Endothelial cell of umbilical vein (primary cell): Measurements from ENCODE around the gene TEX36. TPM values are rescaled to one million over a fixed set of nuclear protein-coding genes. Genes with fewer than 3 reads are reported as not detected.

Source experiments
- BruUV-seq: library from RNA; stranded (reverse); fragments of 400-500 nt; replicated peaks from 2 replicates; lab custom pipeline; 2021; lab: Mats Ljungman, UMichigan
- CTCF ChIA-PET: fragments of 300-600, 350-600 bp; sonication (Branson Sonifier 250); formaldehyde crosslinking; loops from one replicate; lab custom pipeline; 2021; ENCODE audit warnings: antibody characterized with exemption, inconsistent platforms; lab: Charles Lee
- POLR2A ChIA-PET: fragments of 300-600, 350-600 bp; sonication (Branson Sonifier 250); formaldehyde crosslinking; loops from one replicate; lab custom pipeline; 2021; ENCODE audit warnings: antibody characterized with exemption, inconsistent platforms; lab: Charles Lee
- DNase-seq: peaks from one replicate; pipeline ENCODE4 v3.0.0-alpha.2; 2011; ENCODE audit warnings: low read depth, low spot score
- FAIRE-seq: peaks from 2 replicates; lab custom pipeline; 2011; peaks lifted over from hg19 to GRCh38; lab: Jason Lieb, UNC
- H2AFZ ChIP-seq: 2 replicates; pipeline ENCODE4 v1.6.0; 2012; ENCODE audit warnings: low read depth, low read length, control low read depth, inconsistent platforms
- H3K27ac ChIP-seq: 2 replicates; pipeline ENCODE4 v1.5.1; 2011; ENCODE audit warnings: low read depth, mild to moderate bottlenecking, control low read depth, low read length, moderate library complexity; ENCODE audit not compliant: insufficient read depth
- H3K27me3 ChIP-seq, 2 experiments: 2 replicates each; pipeline versions ENCODE4 v1.6.0 to v1.6.1; 2011; ENCODE audit warnings: low read length in 2 of 2, mixed read lengths in 1 of 2; ENCODE audit not compliant: control insufficient read depth in 2 of 2, insufficient read depth in 2 of 2
- H3K36me3 ChIP-seq, 2 experiments: 2 replicates in 1 of 2; 3 replicates in 1 of 2; pipeline ENCODE4 v1.5.1; 2011; ENCODE audit warnings: low read length in 2 of 2, mild to moderate bottlenecking in 1 of 2, moderate library complexity in 1 of 2; ENCODE audit not compliant: control insufficient read depth in 2 of 2, insufficient read depth in 2 of 2; ENCODE audit errors: extremely low read depth in 1 of 2
- H3K4me1 ChIP-seq: 3 replicates; pipeline ENCODE4 v1.5.1; 2011; ENCODE audit warnings: mild to moderate bottlenecking, low read length; ENCODE audit not compliant: control insufficient read depth, insufficient read depth; ENCODE audit errors: extremely low read depth
- H3K4me2 ChIP-seq: 2 replicates; pipeline ENCODE4 v1.6.1; 2011; ENCODE audit warnings: low read length, control low read depth, mixed read lengths; ENCODE audit not compliant: insufficient read depth
- H3K4me3 ChIP-seq, 3 experiments: fragments of 200-600 bp in 1 of 3; sonication (generic), shearing (Covaris generic) in 1 of 3; replicated peaks in 1 of 3; 2 replicates each; pipeline ENCODE4 v1.5.1; 2011 to 2016; ENCODE audit warnings: control low read depth in 3 of 3, low read length in 3 of 3, mild to moderate bottlenecking in 2 of 3, inconsistent platforms in 1 of 3, low read depth in 1 of 3, moderate library complexity in 1 of 3; ENCODE audit not compliant: insufficient read depth in 1 of 3
- H3K79me2 ChIP-seq: 2 replicates; pipeline ENCODE4 v1.6.0; 2012; ENCODE audit warnings: low read length, inconsistent platforms; ENCODE audit not compliant: control insufficient read depth, insufficient read depth
- H3K9ac ChIP-seq: replicated peaks from 2 replicates; pipeline ENCODE3; 2011; ENCODE audit warnings: low read length, control low read depth; ENCODE audit not compliant: insufficient read depth; ENCODE audit errors: extremely low read depth
- H3K9me1 ChIP-seq: replicated peaks from 3 replicates; pipeline ENCODE4 v1.6.0; 2011; ENCODE audit warnings: mild to moderate bottlenecking, low read length; ENCODE audit not compliant: control insufficient read depth, insufficient read depth; ENCODE audit errors: extremely low read depth
- H3K9me3 ChIP-seq: replicated peaks from 2 replicates; pipeline ENCODE4 v1.5.1; 2012; ENCODE audit warnings: low read length, inconsistent platforms; ENCODE audit not compliant: control insufficient read depth, insufficient read depth
- H4K20me1 ChIP-seq: replicated peaks from 2 replicates; pipeline ENCODE3; 2011; ENCODE audit warnings: mild to moderate bottlenecking, low read length; ENCODE audit not compliant: control insufficient read depth, insufficient read depth; ENCODE audit errors: extremely low read depth
- CTCF ChIP-seq, 2 donors: IDR thresholded peaks; 1 replicate in 1 of 2; 2 replicates in 1 of 2; pipeline ENCODE4 v1.5.1; 2011; ENCODE audit warnings: low read length in 2 of 2, mild to moderate bottlenecking in 2 of 2, moderate library complexity in 2 of 2, control low read depth in 1 of 2, inconsistent platforms in 1 of 2, low read depth in 1 of 2; ENCODE audit not compliant: insufficient read depth in 1 of 2; ENCODE audit errors: extremely low read depth in 1 of 2
- EZH2 ChIP-seq: IDR thresholded peaks from 2 replicates; pipeline ENCODE4 v1.6.1; 2012; ENCODE audit warnings: borderline replicate concordance, low read depth, mild to moderate bottlenecking, moderate library complexity, low read length, inconsistent platforms; ENCODE audit not compliant: severe bottlenecking
- FOS ChIP-seq: IDR thresholded peaks from 2 replicates; pipeline ENCODE4 v1.6.1; 2011; ENCODE audit warnings: mild to moderate bottlenecking, low read length, moderate library complexity, borderline replicate concordance; ENCODE audit not compliant: insufficient read depth
- GATA2 ChIP-seq: IDR thresholded peaks from 2 replicates; pipeline ENCODE4 v1.7.0; 2011; ENCODE audit warnings: low read depth, mild to moderate bottlenecking, moderate library complexity, mixed read lengths, low read length; ENCODE audit not compliant: insufficient read length, insufficient read depth
- JUN ChIP-seq: IDR thresholded peaks from 2 replicates; pipeline ENCODE4 v1.6.1; 2011; ENCODE audit warnings: borderline replicate concordance, low read depth; ENCODE audit not compliant: insufficient read length, insufficient read depth
- MAX ChIP-seq: IDR thresholded peaks from 2 replicates; pipeline ENCODE4 v1.6.1; 2011; ENCODE audit not compliant: insufficient read depth, insufficient read length
- MYC ChIP-seq: IDR thresholded peaks from one replicate; pipeline ENCODE4 v1.6.1; 2011; ENCODE audit warnings: mild to moderate bottlenecking, low read depth, low read length
- POLR2A ChIP-seq: IDR thresholded peaks from 2 replicates; pipeline ENCODE4 v1.6.1; 2012; ENCODE audit warnings: low read depth, mild to moderate bottlenecking, control low read depth, low read length
- POLR2AphosphoS5 ChIP-seq: IDR thresholded peaks from 2 replicates; pipeline ENCODE4 v1.6.1; 2012; ENCODE audit warnings: low read depth, mild to moderate bottlenecking, control low read depth, low read length, moderate library complexity; ENCODE audit not compliant: insufficient read depth
- dilution Hi-C: fragments of 300-500 bp; cut with MboI; formaldehyde crosslinking; loops from one replicate; pipeline ENCODE4 v1.15.0; 2019; ENCODE audit warnings: low sequenced_read_pairs; ENCODE audit not compliant: extremely low pct_ligation_motif_present
- intact Hi-C: fragments of 100-400 bp; cut with micrococcal nuclease; formaldehyde crosslinking; loops from one replicate; pipeline ENCODE4 v1.10.0; 2022
- polyA plus RNA-seq, 4 experiments: library from polyadenylated mRNA; depleted of rRNA in 3 of 4; stranded (reverse) in 3 of 4; unstranded in 1 of 4; fragments of >200 nt; gene quantifications; 2 replicates each; pipeline versions ENCODE4 v1.2.1 to v1.2.3, GENCODE V29; 2011 to 2012; ENCODE audit warnings: missing spikeins in 1 of 4
- total RNA-seq: library from RNA; stranded (reverse); gene quantifications from 2 replicates; pipeline ENCODE4 v1.2.3, GENCODE V29; 2021

Gene TEX36
- total and polyA plus RNA-seq, 2 donors (not counting 3 experiments of a cell fraction or from before 2014, with no cell fraction given) = not detected

DNA sequence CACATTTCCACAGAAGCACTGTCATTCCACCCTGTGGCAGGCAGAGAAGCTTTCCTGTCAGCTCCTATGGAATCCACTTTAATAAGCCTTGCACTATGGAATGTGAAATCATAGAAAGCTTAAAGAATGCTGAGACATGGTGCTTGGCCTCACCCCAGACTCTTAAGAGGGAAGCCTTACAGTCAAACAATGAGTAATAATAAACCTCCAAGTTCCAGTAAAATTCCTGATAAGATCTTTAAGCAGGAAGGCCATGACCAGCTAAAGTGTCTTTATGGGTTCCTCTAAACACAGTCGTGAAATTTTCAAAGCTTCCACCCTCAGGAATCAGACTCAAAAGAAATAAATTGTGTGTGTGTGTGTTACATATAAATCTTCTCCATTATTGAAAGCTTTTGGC lies 11.9 kb upstream of the TEX36 start:
- FAIRE-seq = peak; percentile 63
- H4K20me1 ChIP-seq = no peaks in the 10 kb centered on the region
- H3K27ac ChIP-seq = no peak overlapping the region
- no TSS peak for BruUV-seq
- H3K4me3 ChIP-seq = no peak overlapping the region
- H3K27me3 ChIP-seq = peaks cover 0 to 18% of the 10 kb centered on the region in 2 experiments
- POLR2A ChIA-PET = interaction anchor here (0.9 kb wide), 1 partner anchor 25 kb away, joined by 3 read pairs; the partner anchor contains the start of gene EDRF1
- H3K79me2 ChIP-seq = no peaks in the 10 kb centered on the region
- H2AFZ ChIP-seq = no peak overlapping the region
- dilution Hi-C loops (no loop called here), intact Hi-C loops (no loop called here)
- no peaks in the 10 kb centered on the region for H3K9me1 ChIP-seq
- peaks cover 3% of the 10 kb centered on the region for H3K4me1 ChIP-seq
- CTCF ChIA-PET = interaction anchor here (0.6 to 1.6 kb wide), 10 partner anchors 9 to 702 kb away, joined by 3 to 6 read pairs (median 3); no protein-coding TSS in a partner anchor
- no peaks in the 10 kb centered on the region for H3K9me3 ChIP-seq
- peak; percentile 56 for DNase-seq
- no peak overlapping the region for H3K4me2 ChIP-seq
- no peak overlapping the region for H3K9ac ChIP-seq
- TF ChIP-seq FOS (no peak), POLR2AphosphoS5 (no peak), POLR2A (no peak), MAX (no peak), GATA2 (peak; percentile 55)
- H3K36me3 ChIP-seq = no peaks in the 10 kb centered on the region

GRCh38 chr10:125693524-125693847 lies 10.5 kb upstream of the TEX36 start:
- CTCF ChIA-PET = no interaction called here
- no peak overlapping the region for H3K9ac ChIP-seq
- dilution Hi-C loops = no loop called here
- intact Hi-C loops = no loop called here
- peaks cover 0 to 14% of the 10 kb centered on the region in 2 experiments for H3K27me3 ChIP-seq
- H4K20me1 ChIP-seq = no peaks in the 10 kb centered on the region
- no peaks in the 10 kb centered on the region for H3K9me1 ChIP-seq
- FAIRE-seq = no peak
- BruUV-seq = no TSS peak
- H3K36me3 ChIP-seq = no peaks in the 10 kb centered on the region
- H3K4me2 ChIP-seq = no peak overlapping the region
- no peaks in the 10 kb centered on the region for H3K9me3 ChIP-seq
- DNase-seq = no peak
- no peak overlapping the region for H2AFZ ChIP-seq
- POLR2A ChIA-PET = no interaction called here
- peaks cover 3% of the 10 kb centered on the region for H3K4me1 ChIP-seq
- TF ChIP-seq EZH2 = no peak
- no peak for TF ChIP-seq POLR2AphosphoS5
- TF ChIP-seq MAX = no peak
- no peak for TF ChIP-seq JUN
- TF ChIP-seq POLR2A = no peak
- no peak for TF ChIP-seq MYC
- TF ChIP-seq CTCF (IDR thresholded peaks at IDR 0.05; ENCODE audit: extremely low read depth in 1 of 2, insufficient read depth in 1 of 2, low read depth in 1 of 2, low read length in 2 of 2) = no peak
- TF ChIP-seq GATA2 = no peak
- TF ChIP-seq FOS = no peak
- H3K27ac ChIP-seq = no peak overlapping the region
- no peak overlapping the region for H3K4me3 ChIP-seq
- no peaks in the 10 kb centered on the region for H3K79me2 ChIP-seq
